ENCODE data around the gene SMIM41.
A peak's percentile ranks its signal among the peaks of the same experiment; 100 is the strongest.

The SMIM41 gene

GRCh38 chr12:52063082-52063924 is 16.2 kb upstream of the SMIM41 start:
- DNase-seq = no peak

GRCh38 chr12:52063981-52064649 is 15.4 kb upstream of the SMIM41 start:
- DNase-seq = no peak

- DNase-seq = peak in 1 of 5 experiments; percentile 36
Observed at GRCh38 chr12:52066346-52067080, 13.0 kb upstream of the SMIM41 start.

GRCh38 chr12:52067081-52067374 is 12.5 kb upstream of the SMIM41 start:
- DNase-seq = no peak

GRCh38 chr12:52069327-52070184 is 9.9 kb upstream of the SMIM41 start, which contains the start of gene ATG101:
Gene ATG101, plus strand, starts transcription at chr12:52069978. Its CDS starts 3,673 bp downstream, at chr12:52073651.
- DNase-seq = peak; percentile 64 to 97 (median 79)

- DNase-seq = no peak
Observed at GRCh38 chr12:52070185-52070925, 9.1 kb upstream of the SMIM41 start.

GRCh38 chr12:52073531-52074381 is 5.7 kb upstream of the SMIM41 start:
- DNase-seq = no peak

- no peak for DNase-seq
Observed at GRCh38 chr12:52074971-52075724, 4.4 kb upstream of the SMIM41 start.

GRCh38 chr12:52076811-52077210 is 2.7 kb upstream of the SMIM41 start:
- DNase-seq = no peak

GRCh38 chr12:52078276-52078675 is 1.2 kb upstream of the SMIM41 start:
- DNase-seq = no peak

GRCh38 chr12:52080403-52081251 is 1.1 kb downstream of the SMIM41 start:
- no peak for DNase-seq

GRCh38 chr12:52081263-52081733 is 1.8 kb downstream of the SMIM41 start:
- DNase-seq = no peak

GRCh38 chr12:52082026-52082668 is 2.6 kb downstream of the SMIM41 start:
- no peak for DNase-seq

- DNase-seq = no peak
Observed at GRCh38 chr12:52082669-52082987, 3.1 kb downstream of the SMIM41 start.

GRCh38 chr12:52082988-52083637 is 3.6 kb downstream of the SMIM41 start:
- peak; percentile 46 to 61 (median 54) for DNase-seq

GRCh38 chr12:52083638-52083996 is 4.1 kb downstream of the SMIM41 start:
- DNase-seq = no peak

- DNase-seq = no peak
Observed at GRCh38 chr12:52084491-52085231, 5.2 kb downstream of the SMIM41 start.
